ENCODE data around the gene UNC5C.

Gene UNC5C

DNA sequence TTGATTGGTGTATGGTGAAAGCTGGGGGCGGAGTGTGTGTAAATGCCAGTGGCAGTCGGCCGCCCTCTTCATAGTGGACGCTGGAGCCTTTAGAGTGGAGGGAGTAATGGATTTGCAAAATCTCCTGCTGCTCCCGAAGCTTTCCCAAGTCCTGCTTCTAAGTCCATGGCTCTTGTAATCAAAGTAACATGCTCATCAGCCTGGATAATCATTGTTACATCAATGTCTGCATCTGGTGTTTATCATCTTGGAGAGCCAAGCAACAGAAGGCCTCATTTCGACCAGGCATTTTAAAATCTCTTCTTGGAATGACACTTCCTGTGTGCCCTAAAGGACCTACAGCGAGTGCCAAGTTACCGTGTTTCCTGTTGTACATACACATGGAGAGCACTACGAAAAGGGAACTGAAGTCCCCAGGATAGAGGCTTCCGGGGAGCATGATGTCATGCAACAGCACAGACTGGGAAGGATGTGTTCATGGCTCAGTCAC lies 32.2 kb downstream of the UNC5C start:
- DNase-seq: no peak

DNA sequence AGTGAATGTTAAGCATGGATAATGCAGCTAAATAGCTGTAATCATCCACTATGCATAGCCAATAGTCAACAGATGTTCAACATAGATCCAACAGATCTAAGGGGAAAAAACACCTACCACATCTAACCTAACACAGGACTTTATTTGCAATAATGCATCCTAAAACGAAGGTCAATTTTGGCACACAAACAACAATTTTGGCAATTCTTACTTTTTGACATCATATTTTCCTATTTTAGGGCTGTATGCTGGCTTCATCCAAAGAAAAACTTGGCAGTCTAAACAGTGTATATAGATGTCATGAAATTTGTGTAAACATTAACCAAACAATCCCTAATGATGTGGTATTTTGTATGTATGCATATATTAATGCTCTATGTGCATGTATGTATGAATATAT lies 33.2 kb downstream of the UNC5C start:
- DNase-seq: no peak

- no peak for DNase-seq
These were observed 35.8 kb downstream of the UNC5C start for GRCh38 chr4:95513022-95513421.

GRCh38 chr4:95511477-95511876 lies 37.3 kb downstream of the UNC5C start:
- DNase-seq: no peak

GRCh38 chr4:95510877-95511276 lies 37.9 kb downstream of the UNC5C start:
- DNase-seq: no peak

GRCh38 chr4:95510145-95510544 lies 38.6 kb downstream of the UNC5C start:
- no peak for DNase-seq

DNA sequence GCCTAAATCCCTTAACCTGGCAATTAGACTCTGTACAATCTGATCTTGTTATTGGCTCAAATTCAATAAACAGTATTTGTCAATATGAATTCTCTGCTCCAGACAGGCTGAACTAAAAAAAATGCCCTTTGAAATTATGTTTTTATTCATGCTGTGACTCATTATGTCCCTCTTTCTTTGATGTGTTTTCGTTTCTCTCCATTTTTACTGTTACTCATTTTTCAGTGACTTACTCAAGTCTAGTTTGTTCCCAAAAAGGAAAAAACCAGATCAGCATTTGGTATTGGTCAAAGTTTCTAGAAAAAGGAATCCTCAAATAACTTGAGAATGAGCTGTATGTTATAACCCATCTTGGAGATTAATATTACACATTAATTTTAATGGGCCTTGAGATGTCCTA lies 40.4 kb downstream of the UNC5C start:
- DNase-seq: no peak

DNA sequence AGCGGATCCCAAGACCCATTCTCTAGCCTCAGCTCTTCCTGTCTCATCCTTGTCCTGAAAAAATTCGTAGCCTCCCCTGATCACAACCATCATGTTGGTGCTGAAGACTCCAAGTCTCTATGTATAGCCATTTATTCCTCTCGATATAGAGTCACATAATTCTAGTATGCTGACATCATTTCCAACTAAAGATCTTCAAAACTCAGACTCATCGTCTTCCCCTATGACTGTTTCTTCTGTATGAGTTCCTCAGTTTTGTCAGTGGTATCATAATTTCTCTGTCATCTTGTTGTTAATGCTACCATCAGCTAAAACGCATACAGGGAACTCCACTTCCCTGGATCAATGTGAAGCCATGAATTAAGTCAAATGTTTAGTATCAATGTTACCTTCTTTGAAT lies 41.2 kb downstream of the UNC5C start:
- DNase-seq: no peak

DNA sequence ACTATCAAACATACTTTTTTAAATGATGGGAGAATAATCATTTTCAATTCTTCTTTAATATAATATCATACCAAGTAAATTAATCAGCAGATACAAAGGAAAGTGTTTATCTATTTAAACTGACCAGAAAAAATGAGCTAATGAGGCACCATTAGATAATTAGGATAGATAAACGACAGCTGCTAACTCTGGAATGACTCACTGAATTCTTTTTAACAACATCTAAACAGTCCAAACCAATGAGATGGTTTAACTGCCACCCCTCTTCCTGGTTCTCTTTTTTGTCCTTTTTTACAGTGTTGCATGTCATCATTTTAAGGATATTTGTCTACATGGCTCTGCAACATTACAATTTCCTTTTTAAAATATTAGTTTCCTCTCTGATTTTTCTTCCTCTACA lies 41.6 kb downstream of the UNC5C start:
- DNase-seq: no peak

- no peak for DNase-seq
These were observed 42.5 kb downstream of the UNC5C start for GRCh38 chr4:95506264-95506663.

- no peak for DNase-seq
These were observed 43.0 kb downstream of the UNC5C start for GRCh38 chr4:95505799-95506198.

DNA sequence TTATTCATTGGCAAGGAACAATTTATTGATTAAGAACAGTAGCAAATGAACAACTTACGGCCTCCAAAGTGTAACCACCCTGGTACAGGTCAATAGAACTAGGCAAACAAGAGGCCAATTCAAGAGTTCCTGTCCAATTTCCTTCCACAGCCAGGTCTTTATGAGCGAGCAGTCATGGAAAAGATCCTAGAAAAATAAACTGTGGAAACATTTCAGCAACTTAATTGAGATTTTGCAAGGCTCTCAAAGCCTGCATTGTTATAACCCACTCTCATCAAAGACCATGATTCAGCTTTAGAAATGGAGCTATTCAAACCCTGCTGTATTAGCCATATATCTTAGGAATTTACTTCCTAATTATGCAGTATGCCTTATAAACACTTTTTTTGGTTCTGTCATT lies 43.6 kb downstream of the UNC5C start:
- no peak for DNase-seq

GRCh38 chr4:95504501-95504900 lies 44.3 kb downstream of the UNC5C start:
- no peak for DNase-seq

GRCh38 chr4:95500361-95500760 lies 48.4 kb downstream of the UNC5C start:
- DNase-seq: no peak

DNA sequence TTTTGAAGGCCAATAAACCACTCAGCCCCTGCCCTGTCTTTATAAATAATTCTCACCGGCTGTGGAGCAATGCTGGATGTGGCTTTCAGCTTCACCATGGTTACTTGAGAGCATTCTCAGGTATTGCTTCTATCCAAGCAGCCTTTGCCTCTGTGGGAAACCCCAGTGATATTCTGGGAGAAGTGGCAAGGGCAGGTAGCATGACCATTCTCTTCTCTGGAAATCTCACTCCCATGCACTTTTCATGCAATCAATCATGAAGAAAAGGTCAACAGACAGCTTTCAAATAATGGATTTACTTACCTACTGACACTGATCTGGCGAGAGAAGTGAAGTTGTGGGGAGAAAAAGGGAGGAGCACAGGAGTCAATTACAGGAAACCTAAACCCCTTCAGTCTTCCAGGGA lies 49.5 kb downstream of the UNC5C start:
- DNase-seq: no peak

- no peak for DNase-seq
These were observed 54.6 kb downstream of the UNC5C start for GRCh38 chr4:95494186-95494585.

- DNase-seq: no peak
These were observed 70.1 kb downstream of the UNC5C start for GRCh38 chr4:95478679-95479078.

DNA sequence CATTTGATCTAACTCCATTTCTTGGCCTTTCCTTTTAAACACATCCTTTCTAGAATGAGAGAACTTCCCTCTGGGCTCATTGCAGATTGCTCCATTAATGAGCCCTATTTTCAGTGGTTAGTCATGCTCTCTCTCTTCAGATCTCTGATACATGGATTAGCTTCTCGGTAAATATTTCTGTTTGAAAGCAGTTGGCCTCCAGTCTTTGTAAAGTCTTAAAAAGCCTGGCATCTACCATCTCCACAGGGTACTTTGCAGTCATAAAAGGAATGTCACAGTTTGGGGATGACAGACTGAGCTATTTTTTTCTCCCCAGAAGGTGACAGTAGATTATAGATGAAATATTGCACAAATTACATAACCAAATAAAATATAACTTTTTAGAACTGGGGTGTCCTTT lies 72.7 kb downstream of the UNC5C start:
- no peak for DNase-seq

GRCh38 chr4:95472534-95472933 lies 76.2 kb downstream of the UNC5C start:
- DNase-seq: no peak

DNA sequence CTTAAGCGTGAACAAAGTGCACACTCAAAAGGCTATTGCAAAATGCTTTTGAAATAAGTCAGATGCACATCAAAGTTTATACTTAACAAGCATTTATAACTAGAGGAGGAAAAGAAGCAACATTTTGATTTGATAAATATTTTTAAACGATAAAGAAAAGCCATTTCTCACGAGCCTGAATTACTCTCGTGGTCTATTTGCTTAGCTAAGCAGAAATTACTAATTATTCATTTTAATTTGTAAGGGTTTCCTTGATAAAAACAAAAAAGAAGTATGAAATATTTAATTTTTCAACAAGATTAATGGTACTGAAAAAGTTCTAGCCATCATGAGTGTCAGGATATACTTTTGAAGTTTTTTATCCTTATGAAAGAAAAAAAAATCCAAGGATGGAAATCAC lies 78.2 kb downstream of the UNC5C start:
- DNase-seq: no peak

DNA sequence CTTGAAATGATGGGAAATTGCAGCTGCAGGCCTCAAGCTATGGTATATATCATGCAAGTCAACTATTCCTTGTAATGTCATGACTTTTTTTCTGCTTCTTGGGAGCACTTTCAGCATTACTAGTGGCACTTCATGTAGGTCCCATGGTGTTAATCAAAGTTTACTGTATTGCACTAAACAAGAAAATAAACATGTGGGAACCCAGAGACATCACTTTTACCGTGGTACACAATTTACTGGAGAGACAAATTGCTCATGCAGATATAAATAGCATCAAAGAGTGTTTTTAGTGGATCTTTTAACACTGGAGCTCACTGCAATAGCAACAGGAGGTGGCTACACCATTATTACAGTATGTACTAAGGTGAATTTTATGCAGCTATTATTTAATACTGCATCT lies 79.2 kb downstream of the UNC5C start:
- DNase-seq: no peak

DNA sequence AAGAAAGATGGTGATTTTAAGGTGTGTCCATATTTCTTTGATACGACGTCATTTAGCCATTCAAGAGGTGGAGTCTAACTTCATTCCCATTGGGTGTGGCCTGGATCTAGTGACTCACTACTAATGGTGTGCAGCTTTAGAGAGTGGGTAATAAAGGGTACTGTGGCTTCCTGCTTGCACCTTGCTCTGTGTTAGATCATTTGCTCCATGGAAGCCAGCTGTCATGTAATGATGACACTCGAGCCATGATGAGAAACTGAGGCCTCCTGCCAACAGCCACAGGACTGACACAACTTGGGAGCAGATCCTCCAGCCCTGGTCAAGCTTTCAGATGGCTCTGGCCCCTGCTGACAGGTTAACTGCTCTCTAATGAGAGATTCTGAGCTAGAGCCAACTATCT lies 82.0 kb downstream of the UNC5C start:
- no peak for DNase-seq

GRCh38 chr4:95465010-95465409 lies 83.8 kb downstream of the UNC5C start:
- no peak for DNase-seq

GRCh38 chr4:95462921-95463320 lies 85.9 kb downstream of the UNC5C start:
- no peak for DNase-seq

GRCh38 chr4:95457353-95457752 lies 91.4 kb downstream of the UNC5C start:
- no peak for DNase-seq

DNA sequence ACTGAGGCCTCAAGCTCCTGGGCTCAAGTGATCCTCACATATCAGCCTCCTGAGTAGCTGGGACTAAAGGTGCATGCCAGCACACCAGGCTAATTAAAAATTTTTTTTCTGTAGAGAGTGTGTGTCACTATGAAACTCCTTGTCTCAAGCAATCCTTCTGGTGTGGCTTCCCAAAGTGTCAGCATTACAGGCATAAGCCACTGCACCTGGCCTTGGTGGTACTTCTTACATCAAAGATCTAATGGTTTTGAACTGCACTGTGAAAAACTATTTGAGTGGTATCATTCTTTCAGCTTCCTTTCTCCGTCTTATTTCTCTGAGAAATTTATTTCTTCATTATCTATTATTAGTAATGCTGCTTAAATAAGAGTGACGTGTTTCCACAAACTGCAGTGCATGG lies 98.5 kb downstream of the UNC5C start:
- DNase-seq: no peak
